ENCODE data around the gene ANKFN1.
A peak's percentile ranks its signal among the peaks of the same experiment; 100 is the strongest.

The ANKFN1 gene

DNA sequence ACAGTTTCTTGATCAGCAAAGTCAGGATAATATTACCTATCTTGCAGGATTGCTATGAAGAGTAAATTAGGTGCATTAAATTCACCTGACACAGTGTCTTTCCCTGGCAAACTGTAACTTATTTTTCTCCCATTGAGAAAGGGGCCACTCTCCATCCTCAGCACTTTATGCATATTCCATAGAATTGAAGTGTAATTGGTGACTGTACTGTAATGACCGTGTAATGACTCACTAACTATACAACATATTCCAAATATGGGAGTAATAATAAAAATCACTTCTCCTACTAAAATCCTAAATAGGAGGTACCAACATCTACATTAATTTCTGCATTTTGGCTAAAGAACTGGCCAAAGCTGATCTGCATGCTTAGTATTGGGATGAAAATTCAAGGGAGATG lies 298.4 kb downstream of the ANKFN1 start:
- Histone ChIP-seq H3K36me3 (ENCODE audit: low read depth) (no peaks in the 10 kb centered on the region), H3K4me1 (ENCODE audit: insufficient read depth, poor library complexity, severe bottlenecking) (no peaks in the 10 kb centered on the region), H3K27ac (ENCODE audit: poor library complexity, severe bottlenecking) (no peak overlapping the region), H3K27me3 (ENCODE audit: insufficient read depth, poor library complexity, severe bottlenecking) (peaks cover 2% of the 10 kb centered on the region), H3K4me3 (ENCODE audit: severe bottlenecking) (no peak overlapping the region), H3K9me3 (ENCODE audit: severe bottlenecking) (no peaks in the 10 kb centered on the region)
- ATAC-seq (ENCODE audit: low read depth) = peak; percentile 72; the same call in 2 of the 3 replicates
- TF ChIP-seq, protein P1, sequence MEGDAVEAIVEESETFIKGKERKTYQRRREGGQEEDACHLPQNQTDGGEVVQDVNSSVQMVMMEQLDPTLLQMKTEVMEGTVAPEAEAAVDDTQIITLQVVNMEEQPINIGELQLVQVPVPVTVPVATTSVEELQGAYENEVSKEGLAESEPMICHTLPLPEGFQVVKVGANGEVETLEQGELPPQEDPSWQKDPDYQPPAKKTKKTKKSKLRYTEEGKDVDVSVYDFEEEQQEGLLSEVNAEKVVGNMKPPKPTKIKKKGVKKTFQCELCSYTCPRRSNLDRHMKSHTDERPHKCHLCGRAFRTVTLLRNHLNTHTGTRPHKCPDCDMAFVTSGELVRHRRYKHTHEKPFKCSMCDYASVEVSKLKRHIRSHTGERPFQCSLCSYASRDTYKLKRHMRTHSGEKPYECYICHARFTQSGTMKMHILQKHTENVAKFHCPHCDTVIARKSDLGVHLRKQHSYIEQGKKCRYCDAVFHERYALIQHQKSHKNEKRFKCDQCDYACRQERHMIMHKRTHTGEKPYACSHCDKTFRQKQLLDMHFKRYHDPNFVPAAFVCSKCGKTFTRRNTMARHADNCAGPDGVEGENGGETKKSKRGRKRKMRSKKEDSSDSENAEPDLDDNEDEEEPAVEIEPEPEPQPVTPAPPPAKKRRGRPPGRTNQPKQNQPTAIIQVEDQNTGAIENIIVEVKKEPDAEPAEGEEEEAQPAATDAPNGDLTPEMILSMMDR (IDR thresholded peaks at IDR 0.05; ENCODE audit: poor library complexity, severe bottlenecking) = no peak
- DNase-seq (ENCODE audit: low spot score) = no peak

DNA sequence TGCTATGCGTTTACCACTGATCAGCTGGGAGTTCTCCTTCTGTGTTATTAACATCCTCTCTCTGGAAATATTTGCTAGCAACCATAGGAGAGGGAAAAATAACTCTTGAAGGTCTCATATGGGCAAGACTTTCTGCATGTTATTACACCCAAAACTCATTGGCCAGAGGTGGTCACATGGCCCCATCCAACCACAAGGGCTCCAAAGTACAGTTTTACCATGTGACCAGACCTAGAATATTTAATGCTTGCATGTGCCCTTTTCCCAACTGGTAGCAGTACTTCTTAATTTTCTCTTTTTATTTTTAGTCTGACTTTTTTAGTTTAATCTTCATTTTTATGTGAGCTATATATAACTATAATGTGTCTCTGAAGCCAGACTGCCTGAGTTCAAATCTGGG lies 299.2 kb downstream of the ANKFN1 start:
- Histone ChIP-seq H3K36me3 (ENCODE audit: low read depth) (no peaks in the 10 kb centered on the region), H3K27ac (ENCODE audit: poor library complexity, severe bottlenecking) (no peak overlapping the region), H3K27me3 (ENCODE audit: insufficient read depth, poor library complexity, severe bottlenecking) (peaks cover 2% of the 10 kb centered on the region), H3K4me3 (ENCODE audit: severe bottlenecking) (no peak overlapping the region), H3K4me1 (ENCODE audit: insufficient read depth, poor library complexity, severe bottlenecking) (no peaks in the 10 kb centered on the region), H3K9me3 (ENCODE audit: severe bottlenecking) (no peaks in the 10 kb centered on the region)
- ATAC-seq (ENCODE audit: low read depth) (no peak), DNase-seq (ENCODE audit: low spot score) (no peak)
- TF ChIP-seq, protein P1 (IDR thresholded peaks at IDR 0.05; ENCODE audit: poor library complexity, severe bottlenecking) = no peak

- no peak for ATAC-seq (ENCODE audit: low read depth)
- no peak overlapping the region for H3K4me3 ChIP-seq (ENCODE audit: severe bottlenecking)
- peaks cover 2% of the 10 kb centered on the region for H3K27me3 ChIP-seq (ENCODE audit: insufficient read depth, poor library complexity, severe bottlenecking)
- no peaks in the 10 kb centered on the region for H3K4me1 ChIP-seq (ENCODE audit: insufficient read depth, poor library complexity, severe bottlenecking)
- H3K9me3 ChIP-seq (ENCODE audit: severe bottlenecking) = no peaks in the 10 kb centered on the region
- no peak for DNase-seq (ENCODE audit: low spot score)
- TF ChIP-seq, protein P1 (IDR thresholded peaks at IDR 0.05; ENCODE audit: poor library complexity, severe bottlenecking) = no peak
- H3K36me3 ChIP-seq (ENCODE audit: low read depth) = no peaks in the 10 kb centered on the region
- no peak overlapping the region for H3K27ac ChIP-seq (ENCODE audit: poor library complexity, severe bottlenecking)
These were observed 304.2 kb downstream of the ANKFN1 start for GRCh38 chr17:56457501-56457900.

DNA sequence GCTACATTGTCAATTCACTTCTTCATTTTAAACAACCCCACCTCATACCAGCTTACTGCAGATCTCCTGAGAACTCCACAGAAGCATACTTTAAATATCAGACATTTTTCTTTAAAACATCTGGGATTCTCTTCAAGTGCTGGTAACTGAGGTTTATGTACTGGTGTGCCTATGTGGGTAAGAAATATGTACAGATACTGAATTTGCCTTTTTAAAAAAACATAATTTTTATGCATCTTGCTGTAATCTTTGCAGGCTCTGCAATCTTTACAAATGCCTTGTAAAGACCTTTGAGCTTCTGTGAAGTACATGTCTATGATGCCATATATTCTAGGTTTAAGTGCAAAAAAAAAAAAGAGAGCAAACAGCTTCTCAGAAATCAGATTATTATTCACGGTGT lies 312.6 kb downstream of the ANKFN1 start:
- Histone ChIP-seq H3K27ac (ENCODE audit: poor library complexity, severe bottlenecking) (no peak overlapping the region), H3K4me3 (ENCODE audit: severe bottlenecking) (no peak overlapping the region), H3K4me1 (ENCODE audit: insufficient read depth, poor library complexity, severe bottlenecking) (no peaks in the 10 kb centered on the region), H3K9me3 (ENCODE audit: severe bottlenecking) (no peaks in the 10 kb centered on the region), H3K27me3 (ENCODE audit: insufficient read depth, poor library complexity, severe bottlenecking) (no peaks in the 10 kb centered on the region), H3K36me3 (ENCODE audit: low read depth) (no peaks in the 10 kb centered on the region)
- TF ChIP-seq, protein P1 (IDR thresholded peaks at IDR 0.05; ENCODE audit: poor library complexity, severe bottlenecking) = no peak
- ATAC-seq (ENCODE audit: low read depth) = no peak
- DNase-seq (ENCODE audit: low spot score) = no peak

- H3K4me1 ChIP-seq (ENCODE audit: insufficient read depth, poor library complexity, severe bottlenecking) = no peaks in the 10 kb centered on the region
- H3K36me3 ChIP-seq (ENCODE audit: low read depth) = no peaks in the 10 kb centered on the region
- no peaks in the 10 kb centered on the region for H3K27me3 ChIP-seq (ENCODE audit: insufficient read depth, poor library complexity, severe bottlenecking)
- H3K27ac ChIP-seq (ENCODE audit: poor library complexity, severe bottlenecking) = peak overlapping the region; percentile 16
- ATAC-seq (ENCODE audit: low read depth) (peak; percentile 83), DNase-seq (ENCODE audit: low spot score) (no peak)
- TF ChIP-seq, protein P1 (IDR thresholded peaks at IDR 0.05; ENCODE audit: poor library complexity, severe bottlenecking) = no peak
- no peaks in the 10 kb centered on the region for H3K9me3 ChIP-seq (ENCODE audit: severe bottlenecking)
- no peak overlapping the region for H3K4me3 ChIP-seq (ENCODE audit: severe bottlenecking)
These were observed 315.6 kb downstream of the ANKFN1 start for GRCh38 chr17:56468840-56469239.
